NCI-H82 treated with DMSO at 0.1 percent for 48 hours (cell line): ENCODE results near the gene C1orf50.
A peak's percentile ranks its signal among the peaks of the same experiment; 100 is the strongest.
"Not testable (repeated sequence)": the region's sequence is repeated elsewhere in the genome, so short reads cannot be mapped to it uniquely, and the experiment has no call there.

Experiments
- DNase-seq: peaks from one replicate; lab custom pipeline; 2025; ENCODE audit not compliant: unreplicated experiment; lab: John Stamatoyannopoulos, UW

The C1orf50 gene

GRCh38 chr1:42739753-42740700 lies 27.0 kb upstream of the C1orf50 start, which contains the start of gene CLDN19:
Gene CLDN19 (minus strand): TSS chr1:42740236. CDS start chr1:42740063, 173 bp downstream.
- peak; percentile 79 for DNase-seq

- peak; percentile 33 for DNase-seq
Measured at GRCh38 chr1:42740851-42741580, 26.0 kb upstream of the C1orf50 start.

- no peak for DNase-seq
Measured at GRCh38 chr1:42741706-42742105, 25.3 kb upstream of the C1orf50 start.

GRCh38 chr1:42742141-42742540 lies 24.9 kb upstream of the C1orf50 start:
- no peak for DNase-seq

GRCh38 chr1:42742617-42743316 lies 24.3 kb upstream of the C1orf50 start:
- DNase-seq = no peak

GRCh38 chr1:42743317-42744147 lies 23.5 kb upstream of the C1orf50 start:
- DNase-seq = no peak

- no peak for DNase-seq
Measured at GRCh38 chr1:42744148-42744413, 23.0 kb upstream of the C1orf50 start.

- DNase-seq = peak; percentile 87
Measured at GRCh38 chr1:42745851-42746250, 21.2 kb upstream of the C1orf50 start.

- DNase-seq = no peak
Measured at GRCh38 chr1:42746436-42747105, 20.5 kb upstream of the C1orf50 start.

- DNase-seq = peak; percentile 45
Measured at GRCh38 chr1:42747125-42747524, 19.9 kb upstream of the C1orf50 start.

GRCh38 chr1:42748021-42748420 lies 19.0 kb upstream of the C1orf50 start:
- no peak for DNase-seq

- no peak for DNase-seq
Measured at GRCh38 chr1:42748461-42749410, 18.3 kb upstream of the C1orf50 start.

- no peak for DNase-seq
Measured at GRCh38 chr1:42750041-42750440, 17.0 kb upstream of the C1orf50 start.

GRCh38 chr1:42751511-42752070 lies 15.5 kb upstream of the C1orf50 start:
- not testable (repeated sequence) for DNase-seq

- no peak for DNase-seq
Measured at GRCh38 chr1:42752284-42752683, 14.8 kb upstream of the C1orf50 start.

- no peak for DNase-seq
Measured at GRCh38 chr1:42753070-42753469, 14.0 kb upstream of the C1orf50 start.

GRCh38 chr1:42756956-42757891 lies 9.8 kb upstream of the C1orf50 start:
- DNase-seq = peak; percentile 88

- DNase-seq = no peak
Measured at GRCh38 chr1:42757892-42758275, 9.2 kb upstream of the C1orf50 start.
